ENCODE data around the gene DUSP6.
"Not testable (repeated sequence)": the region's sequence is repeated elsewhere in the genome, so short reads cannot be mapped to it uniquely, and the experiment has no call there.

Gene DUSP6

DNA sequence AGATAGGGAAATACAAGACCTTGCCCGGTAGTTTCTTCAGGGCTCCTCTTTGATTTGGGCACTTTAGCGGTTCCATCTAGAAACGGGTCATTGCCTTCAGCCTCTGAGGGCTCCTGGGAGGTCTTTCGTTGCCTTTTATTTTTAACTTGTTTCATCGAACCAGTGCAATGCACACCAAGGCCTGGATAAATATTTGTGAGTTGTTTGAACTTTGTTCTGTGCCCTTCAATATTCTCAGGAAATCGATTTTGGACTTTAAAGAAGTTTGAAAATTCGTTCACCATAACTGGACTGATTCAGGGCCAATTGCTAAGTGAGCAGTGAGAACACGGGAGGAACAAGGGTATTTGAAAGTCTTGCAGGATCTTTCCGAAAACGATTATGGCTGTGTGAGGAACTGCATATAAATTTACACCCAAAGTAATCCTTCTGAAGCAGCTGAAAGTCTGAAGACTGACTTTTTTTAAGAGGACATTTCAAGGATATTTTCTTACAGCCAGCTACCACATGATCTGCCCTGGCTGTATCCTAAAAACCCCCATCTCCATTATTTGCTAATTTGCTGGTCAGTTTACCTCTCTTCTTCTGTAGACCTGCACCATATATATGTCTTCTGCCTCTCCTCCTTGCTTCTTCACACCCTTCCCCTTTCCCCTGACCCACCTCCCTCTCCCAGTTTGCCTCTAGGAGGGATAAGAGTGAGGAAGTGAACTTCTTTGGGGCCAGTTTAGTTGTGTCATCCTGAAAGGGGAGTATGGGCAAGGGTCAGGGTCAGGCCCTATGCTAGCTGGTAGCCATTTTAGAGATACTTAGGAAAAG, 8.0 kb downstream of the DUSP6 start:
- H3K4me3 ChIP-seq (ENCODE audit: low read depth, low read length) = no peak overlapping the region
- in situ Hi-C loops (cut with HindIII; ENCODE audit: low sequenced_read_pairs) = no loop called here
- TF ChIP-seq, protein P1, sequence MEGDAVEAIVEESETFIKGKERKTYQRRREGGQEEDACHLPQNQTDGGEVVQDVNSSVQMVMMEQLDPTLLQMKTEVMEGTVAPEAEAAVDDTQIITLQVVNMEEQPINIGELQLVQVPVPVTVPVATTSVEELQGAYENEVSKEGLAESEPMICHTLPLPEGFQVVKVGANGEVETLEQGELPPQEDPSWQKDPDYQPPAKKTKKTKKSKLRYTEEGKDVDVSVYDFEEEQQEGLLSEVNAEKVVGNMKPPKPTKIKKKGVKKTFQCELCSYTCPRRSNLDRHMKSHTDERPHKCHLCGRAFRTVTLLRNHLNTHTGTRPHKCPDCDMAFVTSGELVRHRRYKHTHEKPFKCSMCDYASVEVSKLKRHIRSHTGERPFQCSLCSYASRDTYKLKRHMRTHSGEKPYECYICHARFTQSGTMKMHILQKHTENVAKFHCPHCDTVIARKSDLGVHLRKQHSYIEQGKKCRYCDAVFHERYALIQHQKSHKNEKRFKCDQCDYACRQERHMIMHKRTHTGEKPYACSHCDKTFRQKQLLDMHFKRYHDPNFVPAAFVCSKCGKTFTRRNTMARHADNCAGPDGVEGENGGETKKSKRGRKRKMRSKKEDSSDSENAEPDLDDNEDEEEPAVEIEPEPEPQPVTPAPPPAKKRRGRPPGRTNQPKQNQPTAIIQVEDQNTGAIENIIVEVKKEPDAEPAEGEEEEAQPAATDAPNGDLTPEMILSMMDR (IDR thresholded peaks at IDR 0.05; ENCODE audit: low read depth, low read length) = no peak
- DNase-seq (ENCODE audit: low read depth, low spot score) = no peak

DNA sequence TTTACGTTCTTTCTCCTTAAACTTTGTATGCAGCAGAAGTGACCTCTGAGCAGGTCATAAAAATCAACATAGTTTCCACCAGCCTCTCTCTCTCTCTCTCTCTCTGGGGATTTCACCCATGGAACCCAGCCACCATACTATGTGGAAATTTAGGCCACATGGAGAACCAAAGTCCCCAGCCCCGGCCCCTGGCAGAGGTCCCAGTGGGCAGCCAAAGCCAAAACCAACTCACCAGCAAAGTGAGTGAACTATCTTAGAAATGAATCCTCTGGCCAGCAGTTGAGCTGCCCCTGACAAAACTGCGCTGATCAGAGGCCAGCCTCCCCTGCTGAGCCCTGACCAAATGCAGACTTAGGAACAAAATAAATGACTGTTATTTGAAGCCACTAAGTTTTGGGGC, 9.2 kb downstream of the DUSP6 start:
- in situ Hi-C loops (cut with HindIII; ENCODE audit: low sequenced_read_pairs) = no loop called here
- peak; percentile 65 for DNase-seq (ENCODE audit: low read depth, low spot score)
- TF ChIP-seq, protein P1 (IDR thresholded peaks at IDR 0.05; ENCODE audit: low read depth, low read length) = no peak
- no peak overlapping the region for H3K4me3 ChIP-seq (ENCODE audit: low read depth, low read length)

DNA sequence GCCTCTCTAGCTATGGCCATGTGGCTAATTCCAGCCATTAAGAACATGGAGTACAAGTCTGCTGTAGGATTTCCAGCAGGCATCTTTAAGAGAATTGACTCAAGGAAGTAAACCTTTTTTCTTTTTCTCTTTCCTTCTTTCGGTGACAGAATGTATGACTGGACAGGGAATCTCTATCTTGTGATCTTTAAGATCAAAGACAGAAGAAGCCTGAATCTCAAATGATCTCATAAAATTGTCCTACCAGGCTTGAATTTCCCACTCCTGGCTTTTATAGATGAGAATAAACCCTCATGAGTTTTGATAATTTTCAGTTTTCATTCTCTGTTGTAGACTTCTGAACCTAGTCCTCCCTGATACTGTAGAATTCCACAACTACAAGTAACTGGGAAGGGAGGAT, 11.4 kb downstream of the DUSP6 start:
- in situ Hi-C loops (cut with HindIII; ENCODE audit: low sequenced_read_pairs) = no loop called here
- H3K4me3 ChIP-seq (ENCODE audit: low read depth, low read length) = no peak overlapping the region
- TF ChIP-seq, protein P1 (IDR thresholded peaks at IDR 0.05; ENCODE audit: low read depth, low read length) = no peak
- no peak for DNase-seq (ENCODE audit: low read depth, low spot score)

DNA sequence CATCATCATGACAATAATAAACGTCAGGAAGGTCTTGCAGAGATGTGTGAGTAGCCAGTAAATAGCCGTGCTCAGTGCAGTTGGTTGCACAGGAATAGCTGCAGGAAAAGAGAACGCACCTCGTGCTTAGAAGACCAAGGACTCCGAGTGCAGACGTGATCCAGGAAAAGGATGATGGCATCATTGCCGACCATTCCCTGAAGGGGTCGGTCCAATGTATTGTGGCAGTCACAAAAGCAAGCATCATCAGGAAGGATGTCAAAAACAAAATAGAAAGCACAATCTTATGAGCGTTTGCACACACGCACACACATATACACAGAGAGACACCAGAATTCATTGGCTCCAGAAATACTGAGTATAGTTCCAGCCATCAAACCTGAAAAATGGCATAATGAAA, 12.8 kb downstream of the DUSP6 start:
- in situ Hi-C loops (cut with HindIII; ENCODE audit: low sequenced_read_pairs) = no loop called here
- TF ChIP-seq, protein P1 (IDR thresholded peaks at IDR 0.05; ENCODE audit: low read depth, low read length) = no peak
- DNase-seq (ENCODE audit: low read depth, low spot score) = no peak
- no peak overlapping the region for H3K4me3 ChIP-seq (ENCODE audit: low read depth, low read length)

DNA sequence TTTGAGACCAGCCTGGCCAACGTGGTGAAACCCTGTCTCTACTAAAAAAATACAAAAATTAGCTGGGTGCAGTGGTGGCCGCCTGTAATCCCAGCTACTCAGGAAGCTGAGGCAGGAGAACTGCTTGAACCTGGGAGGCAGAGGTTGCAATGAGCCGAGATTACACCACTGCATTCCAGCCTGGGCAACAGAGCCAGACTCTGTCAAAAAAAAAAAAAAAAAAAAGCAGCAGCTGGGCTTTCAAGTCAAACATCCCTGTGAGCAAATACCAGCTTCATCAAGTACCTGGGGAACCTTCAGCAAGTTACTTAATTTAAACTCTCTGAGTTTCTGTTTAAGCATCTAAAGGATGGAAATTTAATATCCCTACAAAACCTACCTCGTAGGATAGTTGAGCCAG, 15.2 kb downstream of the DUSP6 start:
- in situ Hi-C loops (cut with HindIII; ENCODE audit: low sequenced_read_pairs); H3K4me3 ChIP-seq (ENCODE audit: low read depth, low read length); DNase-seq (ENCODE audit: low read depth, low spot score): not testable (repeated sequence)

DNA sequence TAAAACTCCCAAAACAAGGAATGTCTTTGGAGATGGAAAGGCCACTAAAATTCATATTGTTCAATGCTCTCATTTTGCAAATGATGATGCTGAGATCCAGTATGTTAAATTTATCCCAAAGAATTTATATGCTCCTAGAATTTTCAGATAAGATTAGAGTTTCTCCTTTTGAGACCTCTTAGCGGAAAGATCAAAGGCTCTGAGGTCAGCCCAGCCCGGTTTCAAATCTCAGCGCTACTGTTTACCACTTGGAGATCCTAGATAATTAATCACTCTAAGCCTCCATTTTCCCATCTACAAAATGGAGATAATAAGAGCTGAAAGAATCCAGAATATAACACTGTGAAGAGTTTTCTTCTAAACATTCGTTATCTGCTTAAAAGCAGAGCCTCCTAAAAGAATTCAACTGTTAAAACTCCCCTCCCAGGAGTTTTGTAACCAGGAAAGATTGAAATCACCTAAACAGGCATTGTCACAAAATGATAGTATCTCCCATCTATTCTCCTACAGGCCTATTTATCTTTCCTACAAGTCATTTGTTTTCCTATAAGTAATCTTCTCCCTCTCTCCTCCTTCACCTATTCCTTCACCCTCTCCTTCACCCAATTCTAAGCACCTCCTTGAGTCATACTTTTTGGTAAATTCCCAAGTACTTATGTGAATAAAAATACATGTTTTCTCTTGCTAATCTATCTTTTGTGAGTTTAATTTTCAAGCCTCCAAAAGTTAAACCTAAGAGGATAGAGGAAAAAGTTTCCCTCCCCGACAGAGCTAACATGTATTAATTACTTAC, 16.7 kb downstream of the DUSP6 start:
- in situ Hi-C loops (cut with HindIII; ENCODE audit: low sequenced_read_pairs) = no loop called here
- no peak overlapping the region for H3K4me3 ChIP-seq (ENCODE audit: low read depth, low read length)
- DNase-seq (ENCODE audit: low read depth, low spot score) = no peak
- TF ChIP-seq, protein P1 (IDR thresholded peaks at IDR 0.05; ENCODE audit: low read depth, low read length) = no peak
